LHCN-M2 (cell line): ENCODE data around the gene ZBTB2. TPM values are rescaled to one million over a fixed set of nuclear protein-coding genes. Genes with fewer than 3 reads are reported as not detected.

Experiments used
- DNase-seq: peaks from one replicate; pipeline ENCODE4 v3.0.0-alpha.2; 2012; ENCODE audit warnings: low read depth
- polyA plus RNA-seq: library from polyadenylated mRNA; unstranded; fragments of >200 nt; gene quantifications from one replicate; pipeline ENCODE4 v1.2.1, GENCODE V29; 2012; ENCODE audit warnings: missing spikeins
- total RNA-seq: library from RNA; depleted of rRNA; stranded (reverse); fragments of >200 nt; gene quantifications from 2 replicates; pipeline ENCODE4 v1.2.3, GENCODE V29; 2014; rRNA removed

The ZBTB2 gene, protein sequence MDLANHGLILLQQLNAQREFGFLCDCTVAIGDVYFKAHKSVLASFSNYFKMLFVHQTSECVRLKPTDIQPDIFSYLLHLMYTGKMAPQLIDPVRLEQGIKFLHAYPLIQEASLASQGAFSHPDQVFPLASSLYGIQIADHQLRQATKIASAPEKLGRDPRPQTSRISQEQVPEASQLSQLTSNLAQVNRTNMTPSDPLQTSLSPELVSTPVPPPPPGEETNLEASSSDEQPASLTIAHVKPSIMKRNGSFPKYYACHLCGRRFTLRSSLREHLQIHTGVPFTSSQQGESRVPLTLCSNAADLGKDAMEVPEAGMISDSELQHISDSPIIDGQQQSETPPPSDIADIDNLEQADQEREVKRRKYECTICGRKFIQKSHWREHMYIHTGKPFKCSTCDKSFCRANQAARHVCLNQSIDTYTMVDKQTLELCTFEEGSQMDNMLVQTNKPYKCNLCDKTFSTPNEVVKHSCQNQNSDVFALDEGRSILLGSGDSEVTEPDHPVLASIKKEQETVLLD
- total RNA-seq = 12.5 and 14.1 TPM in 2 replicates
- 6.1 TPM for polyA plus RNA-seq

DNA sequence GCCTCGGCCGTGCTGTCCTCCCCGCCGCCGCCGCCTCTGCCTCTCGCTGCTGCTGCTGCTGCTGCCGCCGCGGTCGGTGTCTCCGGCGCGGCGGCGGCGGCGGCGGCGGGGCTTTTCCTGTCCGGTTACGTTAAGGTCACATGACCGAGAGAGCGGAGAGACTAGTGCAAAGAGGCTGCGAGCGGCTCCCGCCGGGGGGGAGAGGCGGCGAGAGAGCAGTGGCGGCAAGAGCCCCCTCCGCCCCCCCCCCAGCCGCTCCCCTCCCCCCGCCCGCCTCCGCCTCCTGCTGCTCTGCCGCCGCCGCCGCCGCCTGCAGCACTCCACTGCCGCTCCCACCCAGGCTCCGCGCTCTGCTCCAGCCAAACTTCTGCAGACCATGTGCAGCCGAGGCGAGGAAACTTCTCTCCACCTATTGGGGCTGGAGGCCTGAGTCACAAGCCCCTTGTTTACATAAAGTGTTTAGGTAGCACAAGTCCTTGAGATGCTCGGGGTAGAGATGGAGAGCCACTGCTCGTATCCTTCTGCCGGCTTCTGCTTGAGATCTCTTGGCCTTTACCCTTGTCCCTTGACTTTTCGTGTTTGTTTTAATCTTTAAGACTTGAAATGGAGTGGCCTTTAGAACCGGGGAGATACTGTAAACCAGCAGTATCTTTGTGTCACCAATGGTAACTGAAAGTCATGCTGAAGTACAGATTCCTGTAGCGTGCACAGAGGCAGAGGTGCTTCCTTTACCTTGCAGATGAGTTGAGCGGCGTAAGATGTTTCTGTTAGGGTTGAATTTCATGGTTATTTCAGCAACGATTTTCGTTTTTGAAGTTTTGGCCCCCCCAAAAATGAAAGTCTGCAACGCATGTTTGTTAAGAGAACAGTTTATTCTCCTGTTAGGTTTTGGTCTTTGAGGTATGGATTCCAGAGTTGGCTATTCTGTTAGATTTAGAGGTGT is at the start of gene ZBTB2:
ZBTB2 (minus strand) TSS at position 89 of the 943 bp plus-strand sequence. CDS start 17,922 bp downstream, outside the sequence.
- peak; percentile 68 for DNase-seq

- DNase-seq = no peak
Observed at GRCh38 chr6:151440930-151441329, 49.6 kb upstream of the ZBTB2 start.

DNA sequence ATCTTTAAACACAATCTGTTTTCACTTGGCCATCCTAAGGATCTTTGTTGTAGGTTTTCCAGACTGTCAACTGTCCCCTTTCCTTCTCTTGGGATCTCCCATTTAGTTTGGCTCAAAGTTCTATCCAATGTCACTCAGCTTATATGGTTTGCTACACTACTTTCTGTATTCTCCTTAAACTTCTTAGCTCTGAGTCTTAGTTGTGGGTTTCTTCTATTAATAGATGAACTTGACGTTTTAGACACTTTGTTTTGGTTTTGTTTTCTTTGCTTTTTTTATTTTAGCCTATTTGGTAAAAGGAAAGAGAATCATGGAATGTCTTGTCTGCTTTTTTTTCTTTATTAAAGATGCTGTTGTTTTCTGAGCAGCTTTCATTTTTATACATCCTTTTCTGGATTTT is 49.1 kb upstream of the ZBTB2 start:
- DNase-seq = no peak

DNA sequence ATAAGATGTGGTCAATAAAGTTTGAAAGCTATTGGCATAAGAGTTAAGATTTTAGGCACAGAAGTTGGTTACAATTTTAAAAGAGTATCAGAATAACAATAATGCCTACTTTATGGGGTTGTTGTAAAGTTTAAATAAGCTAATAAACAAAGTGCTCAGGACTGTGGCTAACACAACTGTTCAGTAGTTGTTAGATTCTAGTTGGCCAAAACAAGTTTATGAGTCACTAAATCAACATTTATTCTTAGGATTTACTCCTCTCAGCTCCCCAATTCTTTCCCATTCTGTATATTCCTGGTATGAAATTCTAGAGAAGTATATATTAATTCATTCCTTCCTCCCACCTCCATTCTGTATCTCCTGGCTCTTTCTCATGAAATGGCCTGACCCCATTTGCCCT is 46.0 kb upstream of the ZBTB2 start:
- DNase-seq = peak; percentile 54

DNA sequence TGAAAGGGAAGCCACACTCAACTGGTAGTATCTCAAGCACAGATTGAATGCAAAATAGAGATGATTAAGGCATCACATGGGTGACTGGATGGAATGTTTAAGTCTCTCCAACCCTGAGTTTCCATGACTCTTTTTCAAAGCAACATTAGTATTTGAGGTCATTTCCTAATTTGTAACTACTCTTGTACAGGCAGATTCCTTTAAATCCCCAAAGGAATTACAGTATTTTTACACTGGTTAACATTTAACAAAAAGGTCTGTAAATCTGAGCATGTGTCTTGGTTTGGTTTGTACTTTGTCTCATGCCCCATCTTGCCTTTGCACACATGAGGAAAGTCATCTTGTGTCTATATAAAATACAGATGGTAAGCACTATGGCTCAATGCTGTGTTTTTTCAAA is 45.4 kb upstream of the ZBTB2 start:
- DNase-seq = peak; percentile 70

GRCh38 chr6:151436300-151436699 is 44.9 kb upstream of the ZBTB2 start:
- DNase-seq = no peak

GRCh38 chr6:151434369-151434768 is 43.0 kb upstream of the ZBTB2 start:
- DNase-seq = no peak

DNA sequence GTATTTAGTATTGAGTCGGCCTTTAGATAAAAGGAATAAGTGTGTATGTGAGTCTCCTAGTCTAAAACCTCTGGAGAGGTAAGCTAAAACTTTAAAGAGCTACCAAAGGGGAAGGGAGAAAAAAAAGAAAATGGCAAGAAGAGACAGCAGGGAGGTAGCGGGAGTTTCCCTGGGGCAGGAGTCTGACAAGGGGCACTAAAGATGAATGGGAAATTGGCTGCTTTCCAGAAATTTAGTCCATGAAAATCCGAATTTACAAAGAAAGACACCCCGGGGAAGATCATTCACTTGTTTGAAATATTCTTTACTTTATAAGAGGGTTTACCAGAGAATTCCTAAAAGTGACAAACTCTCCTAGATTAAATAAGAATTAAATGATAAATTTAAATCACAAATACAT is 41.3 kb upstream of the ZBTB2 start:
- no peak for DNase-seq

DNA sequence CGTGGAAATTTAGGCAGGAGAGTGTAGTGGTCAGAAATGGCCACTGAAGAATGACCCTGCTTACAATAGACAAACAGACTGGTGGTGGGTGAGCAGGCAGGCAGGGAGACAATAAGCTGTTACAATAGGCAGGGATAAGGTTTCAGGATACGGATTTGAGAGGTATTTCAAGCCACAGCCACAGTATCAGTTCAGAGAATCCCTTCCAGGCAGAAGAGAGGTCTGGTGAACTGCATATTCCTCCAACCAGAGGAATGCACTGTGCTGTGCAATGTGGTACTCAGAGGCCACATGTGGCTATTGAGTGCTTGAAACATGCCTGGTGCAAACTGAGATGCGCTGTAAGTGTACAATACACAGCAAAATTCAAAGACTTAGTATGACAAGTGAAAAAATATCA is 40.0 kb upstream of the ZBTB2 start:
- no peak for DNase-seq

- DNase-seq = no peak
Observed at GRCh38 chr6:151430886-151431285, 39.5 kb upstream of the ZBTB2 start.

DNA sequence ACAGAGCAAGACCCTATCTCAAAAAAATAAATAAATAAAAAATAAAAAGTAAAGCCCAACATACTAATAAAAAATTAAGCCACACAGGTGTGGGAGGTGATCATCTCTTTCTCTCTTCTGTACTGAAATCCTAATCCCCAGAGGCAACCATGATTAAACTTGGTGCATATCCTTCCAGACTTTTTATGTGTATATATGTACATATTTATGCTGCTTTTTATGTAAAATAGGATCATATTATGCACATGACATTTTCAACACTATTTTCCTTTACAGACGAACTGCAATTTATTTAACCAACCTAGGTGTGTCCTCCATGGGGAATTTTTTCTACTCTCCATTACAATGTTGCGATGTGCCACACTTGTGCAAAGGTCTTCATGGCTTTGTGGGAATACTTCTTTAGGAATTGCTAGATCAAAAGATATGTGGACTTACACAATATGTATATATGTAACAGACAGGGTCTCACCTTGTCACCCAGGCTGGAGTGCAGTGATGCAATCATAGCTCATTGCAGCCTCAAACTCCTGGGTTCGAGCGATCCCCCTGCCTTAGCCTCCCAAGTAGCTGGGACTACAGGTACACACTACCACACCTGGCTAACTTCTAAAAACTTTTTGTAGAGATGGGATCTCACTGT is 36.9 kb upstream of the ZBTB2 start:
- DNase-seq = no peak

- no peak for DNase-seq
Observed at GRCh38 chr6:151425561-151425960, 34.2 kb upstream of the ZBTB2 start.

- no peak for DNase-seq
Observed at GRCh38 chr6:151422981-151423380, 31.6 kb upstream of the ZBTB2 start.

DNA sequence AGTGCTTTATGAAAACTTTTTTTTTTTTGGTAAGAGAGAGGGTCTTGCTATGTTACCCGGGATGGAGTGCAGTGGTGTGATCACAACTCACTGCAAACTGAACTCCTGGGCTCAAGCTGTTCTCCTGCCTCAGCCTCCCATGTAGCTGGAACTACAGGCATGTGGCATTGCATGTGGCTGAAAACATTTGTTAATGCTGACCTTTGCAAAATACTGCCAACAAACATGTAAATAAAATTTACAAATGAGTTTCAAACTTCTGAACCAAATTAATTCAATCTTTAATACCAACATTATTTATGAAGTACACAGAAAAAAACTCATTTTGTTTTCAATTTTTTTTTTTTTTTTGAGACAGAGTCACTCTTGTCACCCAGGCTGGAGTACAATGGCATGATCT is 26.1 kb upstream of the ZBTB2 start:
- no peak for DNase-seq

DNA sequence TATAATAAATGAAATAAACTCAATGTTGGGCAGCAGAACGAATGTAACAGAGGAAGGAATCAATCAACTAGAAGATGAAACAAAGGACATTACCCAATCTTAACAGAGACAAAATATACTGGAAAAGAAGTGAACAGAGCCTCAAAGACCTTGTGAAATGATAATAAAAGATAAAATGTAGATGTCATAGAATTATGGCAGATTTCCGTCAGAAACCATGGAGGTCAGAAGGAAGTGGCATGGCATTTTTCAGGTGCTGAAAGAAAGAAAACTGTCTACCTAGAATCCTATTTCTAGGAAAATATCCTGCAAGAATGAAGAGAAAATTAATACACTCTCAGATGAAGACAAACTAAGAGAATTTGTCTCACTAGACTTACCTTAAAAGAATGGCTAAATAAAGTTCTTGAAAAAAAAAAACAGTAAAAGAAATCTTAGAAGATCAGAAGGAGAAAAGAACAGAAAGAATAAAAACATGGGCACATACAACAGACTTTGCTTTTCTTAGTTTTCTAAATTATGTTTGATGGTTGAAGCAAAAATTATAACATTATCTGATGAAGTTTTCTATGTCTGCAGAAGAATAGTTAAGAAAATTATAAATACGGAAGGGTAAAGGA is 23.4 kb upstream of the ZBTB2 start:
- no peak for DNase-seq

- DNase-seq = no peak
Observed at GRCh38 chr6:151413372-151414145, 22.2 kb upstream of the ZBTB2 start.

DNA sequence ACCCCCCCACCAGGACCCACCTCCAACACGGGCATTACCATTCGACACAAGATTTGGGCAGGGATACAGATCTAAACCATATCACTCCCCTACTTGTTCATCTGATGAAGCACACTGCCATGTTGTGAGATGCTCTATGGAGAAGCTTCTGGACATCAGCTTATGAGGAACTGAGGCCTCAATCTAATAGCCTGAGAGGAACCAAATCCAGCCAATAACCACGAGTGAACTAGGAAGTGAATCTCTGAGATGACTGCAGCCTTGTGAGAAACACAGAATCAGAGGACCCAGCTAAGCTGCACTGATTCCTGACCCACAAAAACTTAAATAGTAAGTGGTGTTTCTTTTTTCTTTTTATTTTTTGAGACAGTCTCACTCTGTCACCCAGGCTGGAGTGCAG is 21.6 kb upstream of the ZBTB2 start:
- no peak for DNase-seq

- DNase-seq = no peak
Observed at GRCh38 chr6:151409679-151410078, 18.3 kb upstream of the ZBTB2 start.

DNA sequence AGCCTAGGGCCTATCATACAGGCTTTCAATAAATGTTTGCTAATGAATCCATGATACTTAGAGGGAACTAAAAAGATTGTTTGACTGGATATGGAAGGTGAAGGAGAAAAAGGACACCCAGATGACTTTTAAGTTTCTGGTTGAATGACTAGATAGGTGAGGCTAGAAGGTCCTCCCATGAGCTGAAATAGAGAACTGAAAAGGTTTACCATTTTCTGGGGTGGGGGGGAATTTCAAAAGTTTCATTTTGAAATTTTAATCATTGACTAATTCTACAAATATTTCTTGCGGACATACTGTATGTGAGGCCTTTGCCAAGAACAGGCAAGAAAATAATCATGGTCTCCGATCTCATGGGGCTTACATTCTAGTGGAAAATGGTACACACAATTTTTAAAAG is 17.9 kb upstream of the ZBTB2 start:
- DNase-seq = no peak

DNA sequence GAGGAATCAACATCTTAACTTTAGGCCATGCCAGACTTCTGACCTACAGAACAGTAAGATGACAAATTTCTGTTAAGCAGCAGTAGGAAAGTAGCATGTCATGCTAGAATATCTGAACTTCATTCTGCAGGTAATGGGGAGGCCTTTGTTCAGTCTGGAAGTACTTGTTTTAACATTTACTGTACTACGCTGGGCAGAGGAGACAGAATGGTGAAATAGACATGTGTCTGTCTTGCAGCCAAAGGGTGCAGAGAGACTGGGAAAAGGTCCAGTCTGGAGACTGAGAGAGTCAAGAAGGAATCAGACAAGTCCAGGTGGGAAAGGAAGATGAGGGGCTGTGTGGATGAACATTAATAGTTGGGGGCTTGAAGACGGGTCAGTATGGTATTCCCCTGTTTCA is 17.5 kb upstream of the ZBTB2 start:
- DNase-seq = no peak

- DNase-seq = no peak
Observed at GRCh38 chr6:151403919-151404308, 12.6 kb upstream of the ZBTB2 start.
